AG09309 (cell line): ENCODE measurements around the gene ESR2.
"Not testable (repeated sequence)": the region's sequence is repeated elsewhere in the genome, so short reads cannot be mapped to it uniquely, and the experiment has no call there.

ENCODE experiments used
- DNase-seq: peaks from one replicate; pipeline ENCODE4 v3.0.0-alpha.2; 2010; ENCODE audit warnings: low read depth
- H3K4me3 ChIP-seq: 2 replicates; pipeline ENCODE4 v1.5.1; 2011; ENCODE audit warnings: mild to moderate bottlenecking, low read depth, low read length, moderate library complexity; ENCODE audit not compliant: control insufficient read depth
- TF ChIP-seq, protein P1 (sequence below): IDR thresholded peaks from 2 replicates; pipeline ENCODE4 v1.5.1; 2011; ENCODE audit warnings: mild to moderate bottlenecking, low read depth, low read length, inconsistent platforms; ENCODE audit not compliant: insufficient read depth, control insufficient read depth; ENCODE audit errors: missing control alignments

Gene ESR2

DNA sequence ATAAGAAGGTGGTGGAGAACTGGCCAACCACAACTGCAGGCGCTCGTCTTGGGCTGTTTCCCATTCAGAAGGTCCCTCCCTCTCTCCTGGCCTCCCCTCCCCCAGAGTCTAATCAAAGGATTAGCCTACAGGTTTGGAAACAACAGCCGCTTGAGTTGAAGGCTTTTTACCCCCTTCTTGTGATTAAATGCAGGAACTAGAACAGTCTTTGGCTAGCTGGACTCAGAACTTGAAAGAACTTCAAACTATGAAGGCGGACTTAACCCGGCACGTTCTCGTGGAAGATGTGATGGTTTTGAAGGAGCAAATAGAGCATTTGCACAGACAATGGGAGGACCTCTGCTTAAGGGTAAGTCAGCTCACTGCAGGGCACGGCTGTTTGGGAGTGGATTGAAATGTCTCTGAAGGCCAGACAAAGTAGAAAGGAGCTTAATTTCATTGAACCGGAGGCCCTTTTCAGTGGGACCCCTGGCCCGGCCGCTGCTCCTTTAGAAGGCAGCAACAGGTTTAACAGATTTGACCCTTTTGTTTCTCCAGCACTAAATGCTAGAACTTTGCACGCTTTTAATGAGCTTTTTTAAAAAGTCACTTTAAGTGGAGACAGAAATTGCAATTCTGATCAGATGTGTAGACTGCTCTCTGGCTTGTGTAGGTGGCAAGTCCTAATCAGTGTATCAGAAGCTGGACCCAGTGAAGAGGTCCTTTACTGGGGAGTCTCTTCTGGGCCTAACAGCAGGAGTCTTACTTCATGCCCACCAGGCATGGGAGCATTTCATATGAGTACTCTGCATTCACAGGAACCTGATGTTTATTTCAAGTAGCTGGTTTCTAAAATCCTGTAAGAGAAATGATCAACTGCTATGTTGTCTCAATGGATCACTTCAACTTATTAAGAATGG lies 107.7 kb downstream of the ESR2 start:
- TF ChIP-seq, protein P1, sequence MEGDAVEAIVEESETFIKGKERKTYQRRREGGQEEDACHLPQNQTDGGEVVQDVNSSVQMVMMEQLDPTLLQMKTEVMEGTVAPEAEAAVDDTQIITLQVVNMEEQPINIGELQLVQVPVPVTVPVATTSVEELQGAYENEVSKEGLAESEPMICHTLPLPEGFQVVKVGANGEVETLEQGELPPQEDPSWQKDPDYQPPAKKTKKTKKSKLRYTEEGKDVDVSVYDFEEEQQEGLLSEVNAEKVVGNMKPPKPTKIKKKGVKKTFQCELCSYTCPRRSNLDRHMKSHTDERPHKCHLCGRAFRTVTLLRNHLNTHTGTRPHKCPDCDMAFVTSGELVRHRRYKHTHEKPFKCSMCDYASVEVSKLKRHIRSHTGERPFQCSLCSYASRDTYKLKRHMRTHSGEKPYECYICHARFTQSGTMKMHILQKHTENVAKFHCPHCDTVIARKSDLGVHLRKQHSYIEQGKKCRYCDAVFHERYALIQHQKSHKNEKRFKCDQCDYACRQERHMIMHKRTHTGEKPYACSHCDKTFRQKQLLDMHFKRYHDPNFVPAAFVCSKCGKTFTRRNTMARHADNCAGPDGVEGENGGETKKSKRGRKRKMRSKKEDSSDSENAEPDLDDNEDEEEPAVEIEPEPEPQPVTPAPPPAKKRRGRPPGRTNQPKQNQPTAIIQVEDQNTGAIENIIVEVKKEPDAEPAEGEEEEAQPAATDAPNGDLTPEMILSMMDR, result no peak
- no peak for DNase-seq
- H3K4me3 ChIP-seq, result no peak overlapping the region

DNA sequence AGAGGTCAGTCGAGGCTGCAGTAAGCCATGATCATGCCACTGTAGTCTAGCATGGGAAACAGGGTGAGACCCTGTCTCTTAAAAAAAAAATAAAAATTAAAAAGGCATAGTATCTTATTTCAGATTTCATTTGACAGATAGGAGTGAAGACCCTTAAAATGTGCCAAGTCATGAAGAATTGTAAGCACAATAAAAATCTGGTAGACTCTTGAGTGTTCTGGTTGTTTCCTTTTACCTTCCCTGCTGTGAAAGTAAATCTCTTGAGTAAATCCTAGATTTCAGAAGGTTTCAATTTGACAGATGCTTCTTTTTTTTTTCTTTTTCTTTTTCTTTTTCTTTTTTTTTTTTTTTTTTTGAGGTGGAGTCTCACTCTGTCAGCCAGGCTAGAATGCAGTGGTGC lies 109.0 kb downstream of the ESR2 start:
- TF ChIP-seq, protein P1, result no peak
- no peak for DNase-seq
- H3K4me3 ChIP-seq, result no peak overlapping the region

DNA sequence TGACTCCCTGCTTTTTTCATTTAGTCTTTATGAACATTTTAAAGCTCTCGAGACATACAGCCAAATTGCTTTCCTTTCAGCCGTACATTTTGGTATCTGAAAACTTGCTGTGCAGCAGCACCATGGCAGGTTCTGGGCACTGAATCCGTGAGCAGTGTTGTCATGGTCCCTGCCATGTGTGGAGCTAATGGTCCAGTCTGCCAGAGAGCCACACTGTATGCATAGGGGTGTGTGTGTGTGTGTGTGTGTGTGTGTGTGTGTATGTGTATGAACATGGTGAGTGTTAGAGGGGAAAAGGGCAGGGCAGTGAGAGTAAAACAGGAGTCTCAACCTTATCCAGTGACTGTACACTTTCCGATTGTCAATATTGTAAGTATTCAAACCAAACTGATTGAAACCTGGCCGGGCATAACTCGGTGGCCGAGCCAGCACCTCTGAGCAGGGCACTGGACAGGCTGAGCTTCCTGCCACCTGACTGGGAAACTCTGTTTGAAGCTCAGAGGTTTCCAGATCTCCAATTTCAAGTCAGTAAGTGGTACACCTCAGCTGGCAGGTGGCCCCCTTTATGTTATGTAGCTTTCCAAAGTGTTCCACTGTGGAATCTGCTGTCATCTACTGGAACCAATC lies 110.0 kb downstream of the ESR2 start:
- no peak for DNase-seq
- TF ChIP-seq, protein P1, result no peak
- H3K4me3 ChIP-seq, result no peak overlapping the region

DNA sequence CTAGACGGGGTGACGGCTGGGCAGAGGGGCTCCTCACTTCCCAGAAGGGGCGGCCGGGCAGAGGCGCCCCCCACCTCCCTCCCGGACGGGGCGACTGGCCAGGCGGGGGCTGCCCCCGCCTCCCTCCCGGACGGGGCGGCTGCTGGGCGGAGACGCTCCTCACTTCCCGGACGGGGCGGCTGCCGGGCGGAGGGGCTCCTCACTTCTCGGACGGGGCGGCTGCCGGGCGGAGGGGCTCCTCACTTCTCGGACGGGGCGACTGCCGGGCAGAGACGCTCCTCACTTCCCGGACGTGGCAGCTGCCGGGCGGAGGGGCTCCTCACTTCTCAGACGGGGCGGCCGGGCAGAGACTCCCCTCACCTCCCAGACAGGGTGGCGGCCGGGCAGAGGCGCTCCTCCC lies 111.3 kb downstream of the ESR2 start:
- H3K4me3 ChIP-seq, DNase-seq: not testable (repeated sequence)

DNA sequence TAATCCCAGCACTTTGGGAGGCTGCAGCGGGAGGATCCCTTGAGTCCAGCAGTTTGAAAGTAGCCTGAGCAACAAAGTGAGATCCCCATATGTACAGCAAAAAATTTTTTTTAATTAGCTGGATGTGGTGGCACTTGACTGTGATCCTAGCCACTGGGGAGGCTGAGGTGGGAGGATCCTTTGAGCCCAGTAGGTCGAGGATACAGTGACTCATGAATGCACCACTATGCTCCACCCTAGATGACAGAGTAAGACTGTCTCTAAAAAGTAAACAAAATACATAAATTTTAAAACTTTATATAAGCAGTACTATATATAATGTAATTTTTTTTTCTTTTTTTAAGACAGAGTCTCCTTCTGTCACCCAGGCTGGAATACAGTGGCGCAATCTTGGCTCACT lies 115.4 kb downstream of the ESR2 start:
- no peak for DNase-seq
- TF ChIP-seq, protein P1, result no peak

DNA sequence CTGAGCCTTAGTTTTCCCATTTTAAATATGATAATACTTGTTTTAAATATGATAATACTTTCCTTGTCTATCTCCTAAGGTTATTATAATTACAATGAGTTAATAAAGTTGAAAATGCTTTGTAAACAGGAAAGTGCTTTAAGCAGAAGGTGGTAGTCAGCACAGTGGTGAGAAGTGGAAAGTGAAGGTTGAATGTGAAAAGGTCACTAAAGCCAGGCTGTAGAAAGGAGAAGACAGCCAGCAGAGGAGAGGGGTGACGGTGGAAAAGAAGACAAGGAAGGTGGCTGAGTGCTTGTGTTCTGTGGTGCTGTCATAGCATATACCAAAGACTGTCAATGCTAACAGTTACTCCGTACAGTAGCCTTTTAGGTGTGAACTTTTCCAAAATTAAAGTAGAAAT lies 117.8 kb downstream of the ESR2 start:
- no peak overlapping the region for H3K4me3 ChIP-seq
- TF ChIP-seq, protein P1, result no peak
- DNase-seq, result no peak

More for the DNA sequence above, 115.4 kb downstream of the ESR2 start:
- H3K4me3 ChIP-seq, result no peak overlapping the region

DNA sequence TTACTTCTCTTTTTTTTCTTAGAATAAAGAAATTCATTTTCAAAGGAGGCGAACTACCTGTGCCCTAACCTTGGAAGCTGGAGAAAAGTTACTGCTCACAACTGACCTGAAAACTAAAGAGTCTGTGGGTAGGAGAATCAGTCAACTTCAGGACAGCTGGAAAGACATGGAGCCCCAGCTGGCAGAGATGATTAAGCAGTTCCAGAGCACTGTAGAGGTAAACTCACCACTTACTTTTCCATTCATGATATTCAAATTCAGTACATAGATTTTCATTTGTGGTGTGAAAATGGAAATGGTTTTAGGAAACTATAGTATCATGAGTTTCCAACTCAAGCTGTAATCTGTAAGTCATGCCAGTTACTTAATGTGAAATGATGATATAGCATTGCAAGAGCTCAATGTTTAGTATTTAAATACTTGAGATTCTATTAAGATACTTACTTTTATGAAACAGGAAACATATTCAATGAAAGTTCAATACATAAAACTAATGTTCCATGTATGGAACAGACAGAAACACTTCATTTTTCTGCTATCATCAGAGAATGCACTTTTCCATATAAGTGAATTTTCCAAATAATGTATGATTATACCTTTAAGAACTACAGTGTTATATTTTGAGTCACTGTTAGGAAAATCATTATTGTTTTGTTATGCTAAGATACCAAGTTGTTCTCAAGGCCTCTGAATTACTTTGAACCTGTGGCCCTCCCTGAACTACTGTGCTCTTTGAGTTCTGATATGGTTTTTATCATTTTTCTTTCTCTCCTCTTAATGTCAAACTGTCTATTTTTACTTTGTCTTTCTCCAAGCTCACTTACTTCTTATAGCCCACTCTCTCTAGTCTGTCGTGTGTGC lies 119.0 kb downstream of the ESR2 start:
- no peak for DNase-seq
- no peak overlapping the region for H3K4me3 ChIP-seq
- TF ChIP-seq, protein P1, result no peak
